ENCODE data around the gene PGLYRP4.

DNA sequence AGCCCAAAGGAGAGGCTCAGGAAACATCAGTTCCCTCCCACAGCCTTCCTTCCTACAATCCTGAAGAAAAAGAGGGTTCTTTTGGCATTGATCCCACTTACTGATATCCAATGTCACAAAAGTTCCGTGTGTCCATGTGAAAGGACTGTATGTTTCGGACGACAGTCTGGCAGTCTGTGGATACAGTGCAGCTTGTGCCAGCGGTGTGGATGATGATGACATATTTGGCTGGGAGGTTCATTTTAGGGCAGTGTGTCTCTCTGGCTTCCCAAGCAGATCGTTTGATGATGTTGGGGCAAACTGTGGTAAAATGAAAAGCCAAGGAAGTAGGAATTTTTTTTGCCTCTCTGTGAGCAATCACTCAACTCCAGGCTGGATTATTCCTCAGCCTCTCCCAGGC lies 46.3 kb downstream of the PGLYRP4 start:
- TF ChIP-seq, protein P1, sequence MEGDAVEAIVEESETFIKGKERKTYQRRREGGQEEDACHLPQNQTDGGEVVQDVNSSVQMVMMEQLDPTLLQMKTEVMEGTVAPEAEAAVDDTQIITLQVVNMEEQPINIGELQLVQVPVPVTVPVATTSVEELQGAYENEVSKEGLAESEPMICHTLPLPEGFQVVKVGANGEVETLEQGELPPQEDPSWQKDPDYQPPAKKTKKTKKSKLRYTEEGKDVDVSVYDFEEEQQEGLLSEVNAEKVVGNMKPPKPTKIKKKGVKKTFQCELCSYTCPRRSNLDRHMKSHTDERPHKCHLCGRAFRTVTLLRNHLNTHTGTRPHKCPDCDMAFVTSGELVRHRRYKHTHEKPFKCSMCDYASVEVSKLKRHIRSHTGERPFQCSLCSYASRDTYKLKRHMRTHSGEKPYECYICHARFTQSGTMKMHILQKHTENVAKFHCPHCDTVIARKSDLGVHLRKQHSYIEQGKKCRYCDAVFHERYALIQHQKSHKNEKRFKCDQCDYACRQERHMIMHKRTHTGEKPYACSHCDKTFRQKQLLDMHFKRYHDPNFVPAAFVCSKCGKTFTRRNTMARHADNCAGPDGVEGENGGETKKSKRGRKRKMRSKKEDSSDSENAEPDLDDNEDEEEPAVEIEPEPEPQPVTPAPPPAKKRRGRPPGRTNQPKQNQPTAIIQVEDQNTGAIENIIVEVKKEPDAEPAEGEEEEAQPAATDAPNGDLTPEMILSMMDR (conservative IDR thresholded peaks at IDR 0.05; ENCODE audit: low read length), result no peak
- no peak for TF ChIP-seq EZH2phosphoT487 (IDR thresholded peaks at IDR 0.05; ENCODE audit: borderline replicate concordance)
